SJCRH30 (cell line): ENCODE measurements around the gene KCTD10. TPM values are rescaled to one million over a fixed set of nuclear protein-coding genes. Genes with fewer than 3 reads are reported as not detected.

ENCODE experiments used
- DNase-seq, 2 experiments: peaks; one replicate each; pipeline ENCODE4 v3.0.0-alpha.2; 2015 to 2020
- H3K27ac ChIP-seq: fragments of 250-450 bp; sonication (Bioruptor Pico); 2 replicates; pipeline ENCODE4 v1.5.1; 2020; ENCODE audit warnings: mild to moderate bottlenecking, moderate library complexity
- H3K27me3 ChIP-seq: fragments of 250-450 bp; sonication (Bioruptor Pico); 2 replicates; pipeline ENCODE4 v1.5.1; 2020; ENCODE audit warnings: mild to moderate bottlenecking, moderate library complexity
- H3K36me3 ChIP-seq: fragments of 250-450 bp; sonication (Bioruptor Pico); 2 replicates; pipeline ENCODE4 v1.5.1; 2020; ENCODE audit warnings: mild to moderate bottlenecking, moderate library complexity
- H3K4me1 ChIP-seq: fragments of 250-450 bp; sonication (Bioruptor Pico); 2 replicates; pipeline ENCODE4 v1.5.1; 2020; ENCODE audit warnings: mild to moderate bottlenecking, moderate library complexity
- H3K4me3 ChIP-seq: fragments of 250-450 bp; sonication (Bioruptor Pico); 2 replicates; pipeline ENCODE4 v1.5.1; 2020; ENCODE audit warnings: mild to moderate bottlenecking, moderate library complexity
- H3K9me3 ChIP-seq: fragments of 250-450 bp; sonication (Bioruptor Pico); replicated peaks from 2 replicates; pipeline ENCODE4 v1.5.1; 2020; ENCODE audit warnings: mild to moderate bottlenecking, moderate library complexity
- total RNA-seq: library from RNA; depleted of rRNA; stranded (reverse); fragments of >200 nt; shearing (Covaris generic); gene quantifications from 2 replicates; pipeline ENCODE4 v1.2.3, GENCODE V29; 2014; rRNA removed

Gene KCTD10
- 36.1 and 37.7 TPM in 2 replicates for total RNA-seq

- DNase-seq: peak; percentile 90
- Histone ChIP-seq H3K4me1 (no peaks in the 10 kb centered on the region), H3K27ac (peak within 1 kb of the TSS; percentile 97), H3K4me3 (peak within 1 kb of the TSS; percentile 72), H3K27me3 (no peaks in the 10 kb centered on the region), H3K36me3 (no peaks in the 10 kb centered on the region), H3K9me3 (no peaks in the 10 kb centered on the region)
These were observed at the start of gene KCTD10, which contains the start of gene UBE3B for GRCh38 chr12:109477185-109477962. Gene KCTD10, minus strand, starts transcription at chr12:109477300. Its CDS starts 38 bp downstream, at chr12:109477262. Gene UBE3B, plus strand, starts transcription at chr12:109477634. Its CDS starts 5,918 bp downstream, at chr12:109483552.

- Histone ChIP-seq H3K27ac (no peak overlapping the region), H3K27me3 (no peaks in the 10 kb centered on the region), H3K36me3 (no peaks in the 10 kb centered on the region), H3K9me3 (no peaks in the 10 kb centered on the region), H3K4me1 (peaks cover 35% of the 10 kb centered on the region), H3K4me3 (no peak overlapping the region)
- no peak for DNase-seq
These were observed 48.1 kb upstream of the KCTD10 start for GRCh38 chr12:109525279-109525585.

- Histone ChIP-seq H3K4me1 (peaks cover 35% of the 10 kb centered on the region), H3K4me3 (no peak overlapping the region), H3K36me3 (no peaks in the 10 kb centered on the region), H3K9me3 (no peaks in the 10 kb centered on the region), H3K27ac (no peak overlapping the region), H3K27me3 (no peaks in the 10 kb centered on the region)
- no peak for DNase-seq
These were observed 47.6 kb upstream of the KCTD10 start for GRCh38 chr12:109524466-109525278.

GRCh38 chr12:109523504-109523903 is 46.4 kb upstream of the KCTD10 start:
- Histone ChIP-seq H3K27me3 (no peaks in the 10 kb centered on the region), H3K36me3 (no peaks in the 10 kb centered on the region), H3K4me3 (no peak overlapping the region), H3K27ac (no peak overlapping the region), H3K9me3 (no peaks in the 10 kb centered on the region), H3K4me1 (peaks cover 40% of the 10 kb centered on the region)
- DNase-seq: peak; percentile 47 to 60

GRCh38 chr12:109523071-109523470 is 46.0 kb upstream of the KCTD10 start:
- no peak overlapping the region for H3K4me3 ChIP-seq
- H3K4me1 ChIP-seq: peaks cover 44% of the 10 kb centered on the region
- H3K27ac ChIP-seq: no peak overlapping the region
- H3K27me3 ChIP-seq: no peaks in the 10 kb centered on the region
- DNase-seq: no peak
- no peaks in the 10 kb centered on the region for H3K9me3 ChIP-seq
- no peaks in the 10 kb centered on the region for H3K36me3 ChIP-seq

- Histone ChIP-seq H3K4me3 (no peak overlapping the region), H3K27me3 (no peaks in the 10 kb centered on the region), H3K27ac (peak overlapping the region; percentile 26), H3K36me3 (no peaks in the 10 kb centered on the region), H3K9me3 (no peaks in the 10 kb centered on the region), H3K4me1 (peaks cover 56% of the 10 kb centered on the region)
- DNase-seq: no peak
These were observed 44.7 kb upstream of the KCTD10 start for GRCh38 chr12:109521831-109522230.

GRCh38 chr12:109519787-109520186 is 42.7 kb upstream of the KCTD10 start:
- Histone ChIP-seq H3K4me3 (no peak overlapping the region), H3K36me3 (no peaks in the 10 kb centered on the region), H3K9me3 (no peaks in the 10 kb centered on the region), H3K27ac (peak overlapping the region; percentile 73), H3K27me3 (no peaks in the 10 kb centered on the region), H3K4me1 (peaks cover 61% of the 10 kb centered on the region)
- DNase-seq: no peak

- Histone ChIP-seq H3K27me3 (no peaks in the 10 kb centered on the region), H3K9me3 (no peaks in the 10 kb centered on the region), H3K36me3 (no peaks in the 10 kb centered on the region), H3K4me3 (no peak overlapping the region), H3K4me1 (peaks cover 61% of the 10 kb centered on the region), H3K27ac (peak overlapping the region; percentile 73)
- DNase-seq: peak; percentile 73 to 90
These were observed 41.9 kb upstream of the KCTD10 start for GRCh38 chr12:109518820-109519665.

GRCh38 chr12:109517619-109518018 is 40.5 kb upstream of the KCTD10 start:
- H3K4me1 ChIP-seq: peaks cover 48% of the 10 kb centered on the region
- no peaks in the 10 kb centered on the region for H3K9me3 ChIP-seq
- H3K4me3 ChIP-seq: no peak overlapping the region
- DNase-seq: peak; percentile 72 to 77
- no peaks in the 10 kb centered on the region for H3K27me3 ChIP-seq
- no peaks in the 10 kb centered on the region for H3K36me3 ChIP-seq
- peak overlapping the region; percentile 73 for H3K27ac ChIP-seq

GRCh38 chr12:109513977-109514376 is 36.9 kb upstream of the KCTD10 start:
- Histone ChIP-seq H3K27me3 (no peaks in the 10 kb centered on the region), H3K4me3 (no peak overlapping the region), H3K36me3 (peaks cover 4% of the 10 kb centered on the region), H3K27ac (no peak overlapping the region), H3K4me1 (peaks cover 26% of the 10 kb centered on the region), H3K9me3 (no peaks in the 10 kb centered on the region)
- DNase-seq: no peak

- Histone ChIP-seq H3K27ac (no peak overlapping the region), H3K4me1 (peaks cover 17% of the 10 kb centered on the region), H3K9me3 (no peaks in the 10 kb centered on the region), H3K36me3 (peaks cover 4% of the 10 kb centered on the region), H3K27me3 (no peaks in the 10 kb centered on the region), H3K4me3 (no peak overlapping the region)
- no peak for DNase-seq
These were observed 36.0 kb upstream of the KCTD10 start for GRCh38 chr12:109513051-109513450.

- peaks cover 4% of the 10 kb centered on the region for H3K36me3 ChIP-seq
- DNase-seq: no peak
- H3K9me3 ChIP-seq: no peaks in the 10 kb centered on the region
- no peak overlapping the region for H3K27ac ChIP-seq
- no peaks in the 10 kb centered on the region for H3K27me3 ChIP-seq
- peaks cover 12% of the 10 kb centered on the region for H3K4me1 ChIP-seq
- no peak overlapping the region for H3K4me3 ChIP-seq
These were observed 35.5 kb upstream of the KCTD10 start for GRCh38 chr12:109512608-109513007.

- Histone ChIP-seq H3K4me1 (peaks cover 3% of the 10 kb centered on the region; the same call in 1 of the 2 replicates), H3K27me3 (no peaks in the 10 kb centered on the region), H3K4me3 (no peak overlapping the region), H3K36me3 (peaks cover 6% of the 10 kb centered on the region), H3K27ac (no peak overlapping the region), H3K9me3 (no peaks in the 10 kb centered on the region)
- no peak for DNase-seq
These were observed 33.1 kb upstream of the KCTD10 start for GRCh38 chr12:109510196-109510595.

GRCh38 chr12:109504068-109504467 is 27.0 kb upstream of the KCTD10 start:
- peak; percentile 79 to 86 for DNase-seq
- H3K4me1 ChIP-seq: peaks cover 25% of the 10 kb centered on the region; the same call in 1 of the 2 replicates
- H3K27me3 ChIP-seq: no peaks in the 10 kb centered on the region
- no peak overlapping the region for H3K4me3 ChIP-seq
- peak overlapping the region; percentile 64 for H3K27ac ChIP-seq
- no peaks in the 10 kb centered on the region for H3K9me3 ChIP-seq
- H3K36me3 ChIP-seq: peaks cover 5% of the 10 kb centered on the region
